ENCODE results near the gene PLXNC1.

DNA sequence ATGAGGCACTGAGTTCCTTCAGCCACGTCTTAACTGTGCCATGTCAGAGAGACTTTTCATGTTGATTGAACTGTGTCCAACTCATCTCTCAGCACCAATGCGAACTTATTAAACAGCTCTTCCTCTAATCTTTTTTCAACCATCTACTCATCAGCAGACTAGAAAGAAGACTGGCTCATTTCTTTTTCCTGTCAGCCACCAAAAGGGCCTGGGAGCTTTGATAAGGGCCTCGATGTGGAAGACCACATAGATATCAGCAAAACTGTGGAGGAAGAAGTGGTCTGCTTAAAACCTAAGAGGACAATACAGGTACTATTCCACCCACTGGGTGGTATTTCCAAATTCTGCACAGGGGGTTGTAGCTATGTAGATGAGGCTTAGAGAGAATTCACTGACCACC lies 3.6 kb upstream of the PLXNC1 start:
- TF ChIP-seq POLR2A (IDR thresholded peaks at IDR 0.05) (no peak), CTCF (IDR thresholded peaks at IDR 0.05) (no peak), EP300 (IDR thresholded peaks at IDR 0.05) (no peak), POLR2AphosphoS5 (IDR thresholded peaks at IDR 0.05) (no peak)
